Endodermal cell (in vitro differentiated cells): ENCODE results near the gene UBC. TPM values are rescaled to one million over a fixed set of nuclear protein-coding genes. Genes with fewer than 3 reads are reported as not detected.

Experiments
- DNase-seq: peaks from one replicate; pipeline ENCODE4 v3.0.0-alpha.2; 2017
- H3K27ac ChIP-seq: 2 replicates; pipeline ENCODE4 v1.5.1; 2013; ENCODE audit warnings: mild to moderate bottlenecking, low read depth, low read length, moderate library complexity
- H3K27me3 ChIP-seq: 2 replicates; pipeline ENCODE4 v1.6.1; 2013; ENCODE audit warnings: mild to moderate bottlenecking, low read length, moderate library complexity; ENCODE audit not compliant: insufficient read depth, control insufficient read depth, poor library complexity, severe bottlenecking
- H3K36me3 ChIP-seq: 2 replicates; pipeline ENCODE4 v1.7.0; 2013; ENCODE audit warnings: mild to moderate bottlenecking, low read length, moderate library complexity; ENCODE audit not compliant: control insufficient read depth, insufficient read depth
- H3K4me1 ChIP-seq: one replicate; pipeline ENCODE4 v1.7.0; 2013; ENCODE audit warnings: low read length; ENCODE audit not compliant: control insufficient read depth, insufficient read depth
- H3K4me3 ChIP-seq: 2 replicates; pipeline ENCODE4 v1.5.1; 2013; ENCODE audit warnings: mild to moderate bottlenecking, low read length, moderate library complexity
- H3K9ac ChIP-seq: 2 replicates; pipeline ENCODE4 v1.6.1; 2013; ENCODE audit warnings: mild to moderate bottlenecking, low read length, moderate library complexity; ENCODE audit not compliant: poor library complexity, severe bottlenecking; ENCODE audit errors: extremely low read depth
- H3K9me3 ChIP-seq: 2 replicates; pipeline ENCODE4 v1.6.1; 2013; ENCODE audit warnings: mild to moderate bottlenecking, low read length, moderate library complexity; ENCODE audit not compliant: control insufficient read depth
- H3K27ac Mint-ChIP-seq: 2 replicates; pipeline ENCODE4 v1.8.0; 2020; ENCODE audit warnings: mixed read lengths
- H3K27me3 Mint-ChIP-seq: 2 replicates; pipeline ENCODE4 v1.8.0; 2021; ENCODE audit warnings: mild to moderate bottlenecking, mixed read lengths; ENCODE audit not compliant: insufficient read depth
- H3K36me3 Mint-ChIP-seq: 2 replicates; pipeline ENCODE4 v1.8.0; 2020; ENCODE audit warnings: low read depth, mixed read lengths
- H3K4me1 Mint-ChIP-seq: 2 replicates; pipeline ENCODE4 v1.8.0; 2020; ENCODE audit warnings: mixed read lengths
- H3K4me3 Mint-ChIP-seq: 2 replicates; pipeline ENCODE4 v1.8.0; 2020; ENCODE audit warnings: mild to moderate bottlenecking, moderate library complexity, mixed read lengths
- H3K9me3 Mint-ChIP-seq: 2 replicates; pipeline ENCODE4 v1.8.0; 2020; ENCODE audit warnings: mild to moderate bottlenecking, mixed read lengths
- WGBS, 2 experiments: methylation state at CpG; one replicate each; pipeline versions ENCODE4 v1.1.5 to v1.1.7; 2013; ENCODE audit warnings: missing lambda C conversion rate in 2 of 2, mixed read lengths in 1 of 2; ENCODE audit not compliant: insufficient coverage in 1 of 2, insufficient read length in 1 of 2; 5-methylcytosine and 5-hydroxymethylcytosine counted together
- total RNA-seq, 2 donors: library from RNA; stranded (reverse); fragmentation: NEBNext Ultra II Directional in 1 of 2; extraction: Animal tissue kit (Norgen Biotek cat#: 25700) in 1 of 2; gene quantifications; 2 replicates in 1 of 2; 3 replicates in 1 of 2; pipeline ENCODE4 v1.2.1, GENCODE V29; 2021
- TF ChIP-seq, protein P1 (sequence below): fragments of 200-600 bp; sonication (generic); conservative IDR thresholded peaks from 2 replicates; pipeline ENCODE4 v1.5.0; 2021; ENCODE audit warnings: antibody characterized with exemption, mild to moderate bottlenecking

UBC gene
- total RNA-seq, 2 donors from 2014 or later = 580 to 625 TPM

DNA sequence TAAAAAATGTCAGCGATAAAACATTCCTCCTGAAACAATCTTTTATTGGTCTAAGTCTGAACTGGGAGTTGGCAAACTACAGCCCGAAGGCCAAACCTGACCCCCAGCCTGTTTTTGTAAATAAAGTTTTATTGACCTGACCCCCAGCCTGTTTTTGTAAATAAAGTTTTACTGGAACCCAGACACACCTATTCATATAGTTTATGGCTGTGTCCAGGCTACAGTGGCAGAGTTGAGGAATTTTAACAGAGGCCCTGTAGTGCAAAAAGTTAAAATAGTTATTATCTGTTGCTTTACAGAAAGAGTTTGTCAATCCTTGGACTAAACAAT is 38.7 kb downstream of the UBC start:
- Histone ChIP-seq H3K27me3 (no peaks in the 10 kb centered on the region), H3K27ac (no peak overlapping the region), H3K9me3 (no peaks in the 10 kb centered on the region), H3K4me1 (no peaks in the 10 kb centered on the region), H3K9ac (no peak overlapping the region), H3K36me3 (no peaks in the 10 kb centered on the region), H3K4me3 (no peak overlapping the region)
- TF ChIP-seq, protein P1, sequence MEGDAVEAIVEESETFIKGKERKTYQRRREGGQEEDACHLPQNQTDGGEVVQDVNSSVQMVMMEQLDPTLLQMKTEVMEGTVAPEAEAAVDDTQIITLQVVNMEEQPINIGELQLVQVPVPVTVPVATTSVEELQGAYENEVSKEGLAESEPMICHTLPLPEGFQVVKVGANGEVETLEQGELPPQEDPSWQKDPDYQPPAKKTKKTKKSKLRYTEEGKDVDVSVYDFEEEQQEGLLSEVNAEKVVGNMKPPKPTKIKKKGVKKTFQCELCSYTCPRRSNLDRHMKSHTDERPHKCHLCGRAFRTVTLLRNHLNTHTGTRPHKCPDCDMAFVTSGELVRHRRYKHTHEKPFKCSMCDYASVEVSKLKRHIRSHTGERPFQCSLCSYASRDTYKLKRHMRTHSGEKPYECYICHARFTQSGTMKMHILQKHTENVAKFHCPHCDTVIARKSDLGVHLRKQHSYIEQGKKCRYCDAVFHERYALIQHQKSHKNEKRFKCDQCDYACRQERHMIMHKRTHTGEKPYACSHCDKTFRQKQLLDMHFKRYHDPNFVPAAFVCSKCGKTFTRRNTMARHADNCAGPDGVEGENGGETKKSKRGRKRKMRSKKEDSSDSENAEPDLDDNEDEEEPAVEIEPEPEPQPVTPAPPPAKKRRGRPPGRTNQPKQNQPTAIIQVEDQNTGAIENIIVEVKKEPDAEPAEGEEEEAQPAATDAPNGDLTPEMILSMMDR = no peak
- 97 to 100% methylated on average over 2 of the region's 2 CpGs for WGBS, 2 experiments
- Mint-ChIP-seq H3K4me3 (no peak overlapping the region), H3K4me1 (no peaks in the 10 kb centered on the region), H3K36me3 (no peaks in the 10 kb centered on the region), H3K27ac (no peak overlapping the region), H3K9me3 (no peaks in the 10 kb centered on the region), H3K27me3 (no peaks in the 10 kb centered on the region)
- no peak for DNase-seq

DNA sequence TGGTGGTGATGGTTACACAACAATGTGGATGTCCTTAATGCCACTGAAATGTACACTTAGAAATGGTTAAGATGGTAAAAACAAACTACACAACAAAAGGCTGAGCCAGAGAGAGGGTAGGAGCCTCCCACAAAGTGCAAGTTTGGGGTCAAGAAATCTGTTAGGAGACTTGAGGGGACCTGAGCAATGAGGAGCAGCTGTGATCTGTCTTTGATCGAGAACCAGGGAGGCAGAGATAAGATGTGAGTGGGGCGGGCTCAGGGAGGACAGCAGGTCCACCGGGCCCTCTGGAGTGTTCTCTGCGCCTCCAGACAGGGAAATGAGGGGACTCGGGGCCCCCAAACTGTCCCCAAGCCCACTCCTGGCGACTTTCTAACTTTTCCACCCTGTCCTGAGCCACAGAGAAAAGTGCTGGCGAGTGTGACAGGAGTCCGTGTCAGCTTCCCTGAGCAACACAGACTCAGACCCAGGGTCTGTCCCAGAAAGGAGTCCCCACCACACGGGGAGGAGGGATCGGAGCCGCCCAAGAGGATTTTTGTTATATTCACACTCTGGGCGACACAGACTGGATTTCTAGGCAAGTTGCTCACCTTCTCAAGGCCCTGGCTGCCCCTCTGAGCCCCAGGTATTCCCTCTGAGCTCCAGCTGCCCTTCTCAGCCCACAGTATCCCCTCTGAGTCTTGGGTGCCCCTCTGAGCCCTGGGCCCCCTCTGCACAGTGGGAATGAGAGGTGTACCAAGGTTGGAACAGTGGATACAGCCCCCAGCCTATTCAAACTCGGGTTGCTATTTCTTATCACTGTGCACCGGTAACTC is 39.3 kb downstream of the UBC start:
- WGBS, 2 experiments = 78 to 82% methylated on average over 13 to 14 of the region's 14 CpGs
- H3K9me3 ChIP-seq = no peaks in the 10 kb centered on the region
- H3K27ac Mint-ChIP-seq = no peak overlapping the region
- DNase-seq = no peak
- H3K36me3 Mint-ChIP-seq = no peaks in the 10 kb centered on the region
- H3K27me3 ChIP-seq = no peaks in the 10 kb centered on the region
- H3K4me1 Mint-ChIP-seq = no peaks in the 10 kb centered on the region
- H3K4me3 Mint-ChIP-seq = no peak overlapping the region
- no peaks in the 10 kb centered on the region for H3K4me1 ChIP-seq
- H3K36me3 ChIP-seq = no peaks in the 10 kb centered on the region
- no peak overlapping the region for H3K9ac ChIP-seq
- no peak overlapping the region for H3K27ac ChIP-seq
- H3K27me3 Mint-ChIP-seq = no peaks in the 10 kb centered on the region
- H3K4me3 ChIP-seq = no peak overlapping the region
- TF ChIP-seq, protein P1 = no peak
- no peaks in the 10 kb centered on the region for H3K9me3 Mint-ChIP-seq

DNA sequence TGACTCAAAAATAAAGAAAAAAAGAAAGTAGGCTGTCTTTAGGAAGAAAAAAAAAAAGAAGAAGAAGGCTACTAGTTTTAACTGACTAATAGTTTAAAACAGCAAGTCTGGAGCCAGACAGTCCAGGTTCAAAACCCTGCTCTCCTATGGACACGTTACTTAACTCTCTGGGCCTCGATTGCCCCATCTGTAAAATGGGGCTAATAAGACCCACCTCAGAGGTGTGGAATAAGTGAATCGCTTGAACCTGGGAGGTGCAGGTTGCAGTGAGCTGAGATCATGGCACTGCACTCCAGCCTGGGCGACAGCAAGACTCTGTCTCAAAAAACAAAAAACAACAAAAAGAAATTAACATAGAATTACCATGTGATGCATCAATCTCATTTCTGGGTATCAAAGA is 40.3 kb downstream of the UBC start:
- Mint-ChIP-seq H3K27me3 (no peaks in the 10 kb centered on the region), H3K4me1 (peaks cover 3% of the 10 kb centered on the region), H3K27ac (no peak overlapping the region), H3K36me3 (no peaks in the 10 kb centered on the region), H3K4me3 (no peak overlapping the region), H3K9me3 (no peaks in the 10 kb centered on the region)
- Histone ChIP-seq H3K36me3 (no peaks in the 10 kb centered on the region), H3K4me3 (no peak overlapping the region), H3K9me3 (no peaks in the 10 kb centered on the region), H3K27me3 (no peaks in the 10 kb centered on the region), H3K27ac (no peak overlapping the region), H3K4me1 (no peaks in the 10 kb centered on the region), H3K9ac (no peak overlapping the region)
- DNase-seq = no peak
- TF ChIP-seq, protein P1 = no peak
- 89% methylated on average over 3 to 4 of the region's 4 CpGs for WGBS, 2 experiments
